Body of pancreas (tissue), 4 donors: ENCODE results near the gene ANKRD35. TPM values are rescaled to one million over a fixed set of nuclear protein-coding genes. Genes with fewer than 3 reads are reported as not detected.
A peak's percentile ranks its signal among the peaks of the same experiment; 100 is the strongest.
"Not testable (repeated sequence)": the region's sequence is repeated elsewhere in the genome, so short reads cannot be mapped to it uniquely, and the experiment has no call there.

Source experiments
- ATAC-seq: fragments of 150-250 bp; one replicate; pipeline ENCODE4 v1.9.1; 2016
- DNase-seq, 4 donors: peaks; one replicate each; pipeline ENCODE4 v3.0.0-alpha.2; 2019
- H3K27ac ChIP-seq, 4 donors: fragments of 200-600 bp; sonication (generic); 1 replicate in 3 of 4; 2 replicates in 1 of 4; pipeline versions ENCODE4 v1.5.1 to v1.6.1; 2016 to 2019; ENCODE audit warnings: mild to moderate bottlenecking in 1 of 4, mixed read lengths in 1 of 4, moderate library complexity in 1 of 4
- H3K27me3 ChIP-seq, 2 donors: fragments of 200-600 bp; sonication (generic); one replicate each; pipeline ENCODE4 v1.6.0; 2016; ENCODE audit warnings: mild to moderate bottlenecking in 1 of 2
- H3K36me3 ChIP-seq, 2 donors: fragments of 200-600 bp; sonication (generic); replicated peaks in 1 of 2; 2 replicates each; pipeline ENCODE4 v1.5.1; 2016; ENCODE audit warnings: low read depth in 2 of 2; ENCODE audit not compliant: insufficient read depth in 1 of 2
- H3K4me1 ChIP-seq: fragments of 200-600 bp; sonication (generic); one replicate; pipeline ENCODE4 v1.6.0; 2016
- H3K4me3 ChIP-seq, 2 donors: fragments of 200-600 bp; sonication (generic); 1 replicate in 1 of 2; 2 replicates in 1 of 2; pipeline ENCODE4 v1.5.1; 2016 to 2019
- H3K9me3 ChIP-seq, 3 donors: fragments of 200-600 bp; sonication (generic); 1 replicate in 2 of 3; 2 replicates in 1 of 3; pipeline ENCODE4 v1.5.1; 2016
- CTCF ChIP-seq, 7 experiments: fragments of 450-650 bp in 4 of 7; fragments of 200-600 bp in 3 of 7; sonication (generic) in 3 of 7; IDR thresholded peaks; one replicate each; pipeline ENCODE4 v1.5.1; 2016 to 2019; ENCODE audit warnings: antibody characterized with exemption in 7 of 7
- POLR2A ChIP-seq, 3 donors: fragments of 450-650 bp; IDR thresholded peaks; one replicate each; pipeline ENCODE4 v1.6.1; 2016; ENCODE audit warnings: antibody characterized with exemption in 3 of 3, mild to moderate bottlenecking in 2 of 3
- WGBS, 2 donors: methylation state at CpG; one replicate each; pipeline ENCODE4 v1.1.5; 2017; 5-methylcytosine and 5-hydroxymethylcytosine counted together
- intact Hi-C: fragments of 100-400 bp; cut with DNase I; formaldehyde crosslinking; loops from one replicate; pipeline ENCODE4 v1.15.1; 2023
- total RNA-seq, 2 donors: library from RNA; depleted of rRNA; stranded (reverse); fragments of >200 nt; gene quantifications; one replicate each; pipeline ENCODE4 v1.1.0, GENCODE V29; 2016

ANKRD35 gene
- total RNA-seq, 2 donors from 2014 or later: 0.26 to 1.3 TPM

- intact Hi-C loops: no loop called here
Measured at GRCh38 chr1:145845144-145845513, 40.5 kb downstream of the ANKRD35 start.

GRCh38 chr1:145843031-145843430 lies 42.6 kb downstream of the ANKRD35 start:
- TF ChIP-seq POLR2A (IDR thresholded peaks at IDR 0.05): no peak
- no peak for TF ChIP-seq CTCF (IDR thresholded peaks at IDR 0.05)
- intact Hi-C loops: no loop called here
- WGBS, 2 donors: 90 to 95% methylated on average over 3 of the region's 3 CpGs
- ATAC-seq (no peak), DNase-seq (no peak)
- H3K4me1 ChIP-seq: peaks cover 18% of the 10 kb centered on the region
- H3K36me3 ChIP-seq: peaks cover 8 to 22% of the 10 kb centered on the region in 2 donors
- H3K27me3 ChIP-seq: no peaks in the 10 kb centered on the region
- H3K9me3 ChIP-seq: no peaks in the 10 kb centered on the region
- H3K4me3 ChIP-seq: no peak overlapping the region
- no peak overlapping the region for H3K27ac ChIP-seq

More at GRCh38 chr1:145845144-145845513, 40.5 kb downstream of the ANKRD35 start:
- Histone ChIP-seq H3K4me3 (peak overlapping the region; percentile 28 to 34), H3K27ac (peak overlapping the region in 2 of 4 donors; percentile 62), H3K36me3 (peaks cover 0 to 12% of the 10 kb centered on the region in 2 donors), H3K9me3 (no peaks in the 10 kb centered on the region), H3K4me1 (peaks cover 18% of the 10 kb centered on the region), H3K27me3 (no peaks in the 10 kb centered on the region)
- no peak for TF ChIP-seq CTCF (IDR thresholded peaks at IDR 0.05)
- TF ChIP-seq POLR2A (IDR thresholded peaks at IDR 0.05): no peak
- WGBS, 2 donors: 2 to 13% methylated on average over 4 of the region's 4 CpGs
- DNase-seq: no peak
- peak; percentile 45 for ATAC-seq

- TF ChIP-seq CTCF (IDR thresholded peaks at IDR 0.05) (no peak), POLR2A (IDR thresholded peaks at IDR 0.05) (no peak)
- intact Hi-C loops: no loop called here
- Histone ChIP-seq H3K9me3 (no peaks in the 10 kb centered on the region), H3K36me3 (peaks cover 19 to 51% of the 10 kb centered on the region in 2 donors), H3K27me3 (no peaks in the 10 kb centered on the region), H3K4me1 (no peaks in the 10 kb centered on the region), H3K4me3 (no peak overlapping the region), H3K27ac (no peak overlapping the region)
- ATAC-seq (no peak), DNase-seq (no peak)
- 87 to 90% methylated on average over 1 of the region's 1 CpG for WGBS, 2 donors
Measured at GRCh38 chr1:145837656-145838055, 48.0 kb downstream of the ANKRD35 start.

GRCh38 chr1:145830810-145831209 lies 54.9 kb downstream of the ANKRD35 start:
- H3K36me3 ChIP-seq: peaks cover 10 to 49% of the 10 kb centered on the region in 2 donors
- H3K27ac ChIP-seq, intact Hi-C loops, H3K4me1 ChIP-seq, H3K27me3 ChIP-seq, ATAC-seq, H3K9me3 ChIP-seq, H3K4me3 ChIP-seq, DNase-seq: not testable (repeated sequence)
- 94 to 100% methylated on average over 2 of the region's 2 CpGs for WGBS, 2 donors

- no peaks in the 10 kb centered on the region for H3K27me3 ChIP-seq
- no peak overlapping the region for H3K27ac ChIP-seq
- H3K9me3 ChIP-seq: no peaks in the 10 kb centered on the region
- no peak for TF ChIP-seq CTCF (IDR thresholded peaks at IDR 0.05)
- TF ChIP-seq POLR2A (IDR thresholded peaks at IDR 0.05): no peak
- no peak for DNase-seq
- intact Hi-C loops: no loop called here
- H3K4me1 ChIP-seq: peaks cover 14% of the 10 kb centered on the region
- H3K36me3 ChIP-seq: peaks cover 10 to 38% of the 10 kb centered on the region in 2 donors
- no peak overlapping the region for H3K4me3 ChIP-seq
- no peak for ATAC-seq
Measured at GRCh38 chr1:145828367-145829026, 57.2 kb downstream of the ANKRD35 start.
